Gastroesophageal sphincter (tissue), 3 donors: ENCODE results near the gene FLRT2.

Source experiments
- CTCF ChIP-seq, 4 experiments: fragments of 200-600 bp in 2 of 4; fragments of 450-650 bp in 2 of 4; sonication (generic) in 1 of 4; IDR thresholded peaks; one replicate each; pipeline ENCODE4 v1.5.1; 2017 to 2019; ENCODE audit warnings: antibody characterized with exemption in 4 of 4, mild to moderate bottlenecking in 2 of 4, moderate library complexity in 2 of 4
- POLR2AphosphoS5 ChIP-seq: sonication (generic); formaldehyde crosslinking; IDR thresholded peaks from one replicate; pipeline ENCODE4 v1.6.1; 2017; ENCODE audit warnings: antibody characterized with exemption

- TF ChIP-seq CTCF (IDR thresholded peaks at IDR 0.05) (no peak), POLR2AphosphoS5 (no peak)
Measured at GRCh38 chr14:85616386-85616885, 86.5 kb downstream of the FLRT2 start.
